H1 (cell line): ENCODE data around the gene OSBPL5. TPM values are rescaled to one million over a fixed set of nuclear protein-coding genes. Genes with fewer than 3 reads are reported as not detected.
A peak's percentile ranks its signal among the peaks of the same experiment; 100 is the strongest.

Experiments
- CTCF ChIA-PET: fragments of 300-600 bp; sonication (Branson Sonifier 250); formaldehyde crosslinking; loops from one replicate; lab custom pipeline; 2021; ENCODE audit not compliant: partially characterized antibody; lab: Charles Lee
- POLR2A ChIA-PET: fragments of 300-600 bp; sonication (Branson Sonifier 250); formaldehyde crosslinking; loops from one replicate; lab custom pipeline; 2021; ENCODE audit warnings: inconsistent platforms; ENCODE audit not compliant: partially characterized antibody; lab: Charles Lee
- DNase-seq, 2 experiments: peaks; one replicate each; pipeline versions ENCODE4 v3.0.0 to v3.0.0-alpha.2; 2010 to 2022; ENCODE audit warnings: low spot score in 2 of 2, low read depth in 1 of 2, mixed read lengths in 1 of 2
- FAIRE-seq: peaks from 2 replicates; lab custom pipeline; 2011; peaks lifted over from hg19 to GRCh38; lab: Jason Lieb, UNC
- H2AFZ ChIP-seq: 2 replicates; pipeline ENCODE4 v1.8.1; 2012; ENCODE audit warnings: low read length, inconsistent platforms
- H2AK5ac ChIP-seq: 2 replicates; pipeline ENCODE4 v1.6.1; 2013; ENCODE audit warnings: low read depth, low read length
- H2BK120ac ChIP-seq: replicated peaks from 2 replicates; pipeline ENCODE3; 2013; ENCODE audit warnings: low read depth, low read length, inconsistent platforms
- H2BK12ac ChIP-seq: 2 replicates; pipeline ENCODE4 v1.6.1; 2013; ENCODE audit warnings: low read depth, low read length
- H2BK15ac ChIP-seq: 2 replicates; pipeline ENCODE4 v1.6.1; 2013; ENCODE audit warnings: low read length
- H2BK20ac ChIP-seq: 2 replicates; pipeline ENCODE4 v1.6.1; 2013; ENCODE audit warnings: low read length
- H2BK5ac ChIP-seq: 2 replicates; pipeline ENCODE4 v1.6.1; 2013; ENCODE audit warnings: low read depth, low read length
- H3K14ac ChIP-seq: 2 replicates; pipeline ENCODE4 v1.6.1; 2013; ENCODE audit warnings: inconsistent platforms; ENCODE audit not compliant: insufficient read length
- H3K18ac ChIP-seq: 2 replicates; pipeline ENCODE4 v1.6.1; 2013; ENCODE audit warnings: low read length; ENCODE audit errors: extremely low read depth
- H3K23ac ChIP-seq: 2 replicates; pipeline ENCODE4 v1.6.1; 2013; ENCODE audit warnings: inconsistent platforms; ENCODE audit not compliant: insufficient read length
- H3K23me2 ChIP-seq: 2 replicates; pipeline ENCODE4 v1.6.1; 2013; ENCODE audit warnings: low read depth, low read length
- H3K27ac ChIP-seq: 2 replicates; pipeline ENCODE4 v1.6.1; 2011; ENCODE audit warnings: low read depth, low read length, inconsistent platforms
- H3K27me3 ChIP-seq, 4 experiments: replicated peaks in 1 of 4; 1 replicate in 1 of 4; 2 replicates in 3 of 4; pipeline versions ENCODE4 v1.6.1 to v1.8.1; 2011 to 2013; ENCODE audit warnings: low read length in 3 of 4, mild to moderate bottlenecking in 3 of 4, inconsistent platforms in 2 of 4, mixed read lengths in 2 of 4, moderate library complexity in 1 of 4; ENCODE audit not compliant: control insufficient read depth in 3 of 4, insufficient read depth in 3 of 4; ENCODE audit errors: extremely low read depth in 1 of 4
- H3K36me3 ChIP-seq, 4 experiments: 2 replicates each; pipeline versions ENCODE4 v1.6.1 to v1.8.1; 2011 to 2013; ENCODE audit warnings: mild to moderate bottlenecking in 4 of 4, low read length in 3 of 4, moderate library complexity in 2 of 4, control low read depth in 1 of 4, inconsistent platforms in 1 of 4; ENCODE audit not compliant: insufficient read depth in 4 of 4, control insufficient read depth in 2 of 4
- H3K4ac ChIP-seq: replicated peaks from 2 replicates; pipeline ENCODE3; 2013; ENCODE audit warnings: low read length, low read depth, mixed read lengths, inconsistent platforms; ENCODE audit not compliant: insufficient read length
- H3K4me1 ChIP-seq, 4 experiments: replicated peaks in 1 of 4; 1 replicate in 1 of 4; 2 replicates in 3 of 4; pipeline versions ENCODE4 v1.6.1 to v1.8.1; 2011 to 2013; ENCODE audit warnings: low read length in 3 of 4, inconsistent platforms in 2 of 4, mixed read lengths in 1 of 4; ENCODE audit not compliant: insufficient read depth in 4 of 4, control insufficient read depth in 3 of 4
- H3K4me2 ChIP-seq, 2 experiments: 2 replicates each; pipeline versions ENCODE4 v1.6.1 to v1.8.1; 2011 to 2013; ENCODE audit warnings: low read depth in 2 of 2, low read length in 2 of 2, control low read depth in 1 of 2, inconsistent platforms in 1 of 2, mild to moderate bottlenecking in 1 of 2; ENCODE audit not compliant: insufficient read depth in 1 of 2
- H3K4me3 ChIP-seq, 4 experiments: fragments of 200-600, 300-600 bp in 1 of 4; sonication (generic), shearing (Covaris generic), sonication (Bioruptor Twin) in 1 of 4; 2 replicates each; pipeline versions ENCODE4 v1.5.1 to v1.8.1; 2011 to 2016; ENCODE audit warnings: low read length in 4 of 4, low read depth in 3 of 4, control low read depth in 2 of 4, inconsistent platforms in 2 of 4, mild to moderate bottlenecking in 2 of 4, mixed read lengths in 1 of 4, moderate library complexity in 1 of 4; ENCODE audit not compliant: insufficient read depth in 2 of 4; ENCODE audit errors: extremely low read depth in 1 of 4
- H3K56ac ChIP-seq: replicated peaks from 2 replicates; pipeline ENCODE3; 2013; ENCODE audit warnings: low read depth, mild to moderate bottlenecking, mixed read lengths, low read length, inconsistent platforms; ENCODE audit not compliant: insufficient read length
- H3K79me1 ChIP-seq: 2 replicates; pipeline ENCODE4 v1.6.1; 2013; ENCODE audit warnings: low read depth, low read length, control low read depth
- H3K79me2 ChIP-seq, 2 experiments: 2 replicates each; pipeline versions ENCODE4 v1.6.1 to v1.8.1; 2012 to 2013; ENCODE audit warnings: low read length in 2 of 2, mild to moderate bottlenecking in 2 of 2, inconsistent platforms in 1 of 2; ENCODE audit not compliant: insufficient read depth in 2 of 2, control insufficient read depth in 1 of 2
- H3K9ac ChIP-seq, 4 experiments: replicated peaks in 1 of 4; 1 replicate in 1 of 4; 2 replicates in 3 of 4; pipeline versions ENCODE4 v1.6.1 to v1.8.1; 2011 to 2013; ENCODE audit warnings: low read depth in 3 of 4, low read length in 3 of 4, control low read depth in 2 of 4, mild to moderate bottlenecking in 2 of 4, moderate library complexity in 2 of 4, inconsistent platforms in 1 of 4; ENCODE audit errors: extremely low read depth in 1 of 4
- H3K9me3 ChIP-seq, 2 experiments: 2 replicates each; pipeline versions ENCODE4 v1.6.1 to v1.8.1; 2012 to 2013; ENCODE audit warnings: mild to moderate bottlenecking in 2 of 2, moderate library complexity in 2 of 2, control low read depth in 1 of 2, inconsistent platforms in 1 of 2, low read depth in 1 of 2, low read length in 1 of 2, mixed read lengths in 1 of 2; ENCODE audit not compliant: insufficient read depth in 2 of 2
- H4K20me1 ChIP-seq, 2 experiments: replicated peaks in 1 of 2; 2 replicates each; pipeline versions ENCODE3 to v1.8.1; 2011 to 2013; ENCODE audit warnings: inconsistent platforms in 2 of 2, low read length in 2 of 2, mild to moderate bottlenecking in 1 of 2; ENCODE audit not compliant: insufficient read depth in 2 of 2, control insufficient read depth in 1 of 2
- H4K5ac ChIP-seq: 2 replicates; pipeline ENCODE4 v1.6.1; 2013; ENCODE audit warnings: low read length, low read depth, mixed read lengths, inconsistent platforms; ENCODE audit not compliant: insufficient read length
- H4K8ac ChIP-seq: 2 replicates; pipeline ENCODE4 v1.8.0; 2013; ENCODE audit warnings: mild to moderate bottlenecking, moderate library complexity, low read length, inconsistent platforms; ENCODE audit not compliant: insufficient read depth; ENCODE audit errors: extremely low read depth
- H4K91ac ChIP-seq: replicated peaks from 2 replicates; pipeline ENCODE3; 2013; ENCODE audit warnings: low read length, mixed read lengths, inconsistent platforms; ENCODE audit not compliant: insufficient read length
- BACH1 ChIP-seq: IDR thresholded peaks from 2 replicates; pipeline ENCODE4 v1.6.1; 2012; ENCODE audit warnings: low read length, improper control_type of control experiment
- CHD1 ChIP-seq: IDR thresholded peaks from 2 replicates; pipeline ENCODE4 v1.6.1; 2012; ENCODE audit warnings: low read depth, low read length, improper control_type of control experiment
- EZH2 ChIP-seq: fragments of 200-600 bp; sonication (generic); IDR thresholded peaks from 2 replicates; pipeline ENCODE4 v1.7.1; 2012; ENCODE audit warnings: low read depth, mild to moderate bottlenecking, moderate library complexity, low read length, inconsistent platforms; ENCODE audit not compliant: severe bottlenecking
- FOSL1 ChIP-seq: IDR thresholded peaks from 2 replicates; pipeline ENCODE4 v1.6.1; 2011; ENCODE audit warnings: mild to moderate bottlenecking, low read depth, low read length, moderate library complexity; ENCODE audit not compliant: insufficient read depth
- KDM5A ChIP-seq: fragments of 200-600 bp; IDR thresholded peaks from 2 replicates; pipeline ENCODE4 v1.7.1; 2012; ENCODE audit warnings: mild to moderate bottlenecking, low read length, inconsistent platforms, mixed read lengths
- POU5F1 ChIP-seq: IDR thresholded peaks from 2 replicates; pipeline ENCODE4 v1.6.1; 2011; ENCODE audit warnings: low read depth, mild to moderate bottlenecking, low read length, moderate library complexity
- RFX5 ChIP-seq: IDR thresholded peaks from 2 replicates; pipeline ENCODE4 v1.6.1; 2011; ENCODE audit warnings: low read depth, low read length, improper control_type of control experiment, borderline replicate concordance
- RNF2 ChIP-seq: fragments of 200-900, 300-1000 bp; sonication (generic); IDR thresholded peaks from 2 replicates; pipeline ENCODE4 v1.7.1; 2016; ENCODE audit warnings: borderline replicate concordance, low read depth, mild to moderate bottlenecking, antibody characterized with exemption, low read length; ENCODE audit not compliant: poor library complexity, severe bottlenecking; ENCODE audit errors: missing control alignments
- YY1 ChIP-seq: IDR thresholded peaks from 2 replicates; pipeline ENCODE4 v1.6.1; 2011; ENCODE audit warnings: low read depth, mild to moderate bottlenecking, low read length
- WGBS, 2 experiments: shearing (Covaris generic) in 1 of 2; methylation state at CpG; one replicate each; pipeline versions ENCODE4 v1.1.6 to v1.1.7; 2013 to 2015; ENCODE audit warnings: low lambda C conversion rate in 2 of 2, mixed read lengths in 2 of 2, inconsistent platforms in 1 of 2, low coverage in 1 of 2, missing lambda C conversion rate in 1 of 2; ENCODE audit not compliant: insufficient replicate concordance in 2 of 2, insufficient coverage in 1 of 2, insufficient read length in 1 of 2; ENCODE audit errors: extremely low coverage in 1 of 2, missing lambda C conversion rate in 1 of 2; 5-methylcytosine and 5-hydroxymethylcytosine counted together
- polyA plus RNA-seq, 7 experiments: library from polyadenylated mRNA; depleted of rRNA in 3 of 7; stranded (reverse) in 5 of 7; unstranded in 2 of 7; fragments of >200 nt in 5 of 7; fragments of 200-250 nt in 2 of 7; gene quantifications; 1 replicate in 5 of 7; 2 replicates in 1 of 7; 4 replicates in 1 of 7; pipeline versions ENCODE4 v1.2.1 to v1.2.3, GENCODE V29; 2011 to 2013; ENCODE audit warnings: missing spikeins in 2 of 7, mixed read lengths in 2 of 7
- total RNA-seq: library from RNA; stranded (reverse); fragmentation: NEBNext Ultra II Directional; extraction: Animal tissue kit (Norgen Biotek cat#: 25700); gene quantifications from 2 replicates; pipeline ENCODE4 v1.2.1, GENCODE V29; 2021
- TF ChIP-seq, protein P1 (sequence below): IDR thresholded peaks from 2 replicates; pipeline ENCODE4 v1.6.1; 2011; ENCODE audit warnings: low read length, improper control_type of control experiment

OSBPL5 gene
- total and polyA plus RNA-seq, 2 of the 8 experiments (the other 6 are each of a cell fraction or from before 2014, with no cell fraction given), result 3.4 to 9.9 TPM

DNA sequence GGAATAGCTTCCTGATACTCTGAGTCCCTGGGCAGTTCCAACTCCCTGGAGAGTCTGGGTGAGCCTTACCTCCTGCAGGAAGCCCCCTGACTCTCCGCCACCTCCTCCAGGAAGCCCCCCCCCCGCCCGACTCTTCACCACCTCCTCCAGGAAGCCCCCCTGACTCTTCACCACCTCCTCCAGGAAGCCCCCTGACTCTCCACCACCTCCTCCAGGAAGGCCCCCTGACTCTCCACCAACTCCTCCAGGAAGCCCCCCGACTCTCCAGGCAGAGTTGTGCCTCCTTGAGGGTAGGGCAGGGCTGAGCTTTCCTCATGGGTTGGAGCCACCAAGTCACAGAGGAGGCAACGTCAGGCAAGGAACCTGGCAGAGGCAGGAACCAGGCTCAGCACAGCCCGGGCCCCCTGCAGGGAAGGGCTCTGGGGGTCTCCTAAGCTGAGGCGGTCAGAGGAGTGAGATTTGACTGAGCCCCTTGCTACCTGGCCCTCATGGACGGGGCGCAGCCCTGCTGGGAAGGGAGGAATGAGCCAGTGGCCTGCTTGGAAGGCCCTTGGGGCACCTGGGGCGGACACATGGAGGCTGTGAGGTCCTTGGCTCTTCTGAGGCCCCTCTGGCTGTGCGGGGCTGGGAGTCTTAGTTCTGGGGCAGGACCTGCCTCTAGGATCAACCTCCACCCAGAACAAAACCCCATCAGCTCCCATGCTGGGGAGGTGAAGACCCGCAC lies 35.4 kb upstream of the OSBPL5 start:
- Histone ChIP-seq H3K4me1 (peaks cover 0 to 4% (median 4%) of the 10 kb centered on the region in 4 experiments; a peak in 6 of 7 replicates), H3K4me3 (no peak overlapping the region), H2AK5ac (0 out of 2 replicates have a peak overlapping the region, but pooled peaks have one; percentile 24), H3K79me2 (no peaks in the 10 kb centered on the region), H3K56ac (no peak overlapping the region), H3K4me2 (no peak overlapping the region), H3K4ac (no peak overlapping the region), H3K23me2 (peaks cover 11% of the 10 kb centered on the region), H3K36me3 (no peaks in the 10 kb centered on the region), H3K14ac (no peak overlapping the region), H3K27me3 (peaks cover 10 to 39% (median 30%) of the 10 kb centered on the region in 4 experiments), H3K18ac (no peak overlapping the region), H4K5ac (no peak overlapping the region), H3K27ac (no peak overlapping the region), H3K79me1 (peaks cover 3% of the 10 kb centered on the region; the same call in 1 of the 2 replicates), H2BK120ac (no peak overlapping the region), H2BK20ac (no peak overlapping the region), H4K20me1 (peaks cover 0 to 5% of the 10 kb centered on the region in 2 experiments), H2BK5ac (no peak overlapping the region), H4K91ac (no peak overlapping the region), H2BK15ac (no peak overlapping the region), H2BK12ac (no peak overlapping the region), H3K9ac (no peak overlapping the region), H3K23ac (no peak overlapping the region), H4K8ac (no peak overlapping the region), H3K9me3 (no peaks in the 10 kb centered on the region), H2AFZ (no peak overlapping the region)
- FAIRE-seq, result no peak
- 90% methylated on average over 8 of the region's 12 CpGs; no CpG with 5 or more reads in 1 of the 2 experiments for WGBS, 2 experiments
- POLR2A ChIA-PET, result no interaction called here
- CTCF ChIA-PET, result interaction anchor here (0.8 to 12.0 kb wide), 11 partner anchors 8 to 179 kb away, joined by 3 to 99 read pairs (median 4); no protein-coding TSS in a partner anchor
- no peak for DNase-seq
- no peak for TF ChIP-seq FOSL1
- TF ChIP-seq, protein P1, sequence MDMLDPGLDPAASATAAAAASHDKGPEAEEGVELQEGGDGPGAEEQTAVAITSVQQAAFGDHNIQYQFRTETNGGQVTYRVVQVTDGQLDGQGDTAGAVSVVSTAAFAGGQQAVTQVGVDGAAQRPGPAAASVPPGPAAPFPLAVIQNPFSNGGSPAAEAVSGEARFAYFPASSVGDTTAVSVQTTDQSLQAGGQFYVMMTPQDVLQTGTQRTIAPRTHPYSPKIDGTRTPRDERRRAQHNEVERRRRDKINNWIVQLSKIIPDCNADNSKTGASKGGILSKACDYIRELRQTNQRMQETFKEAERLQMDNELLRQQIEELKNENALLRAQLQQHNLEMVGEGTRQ, result no peak
- no peak for TF ChIP-seq KDM5A
- no peak for TF ChIP-seq EZH2
- TF ChIP-seq RFX5, result no peak
- TF ChIP-seq BACH1, result no peak
- TF ChIP-seq YY1, result no peak
- no peak for TF ChIP-seq POU5F1
- no peak for TF ChIP-seq CHD1
- no peak for TF ChIP-seq RNF2
